Trophoblast cell (in vitro differentiated cells and primary cell): Measurements from ENCODE around the gene GGN.

Source experiments
- DNase-seq, 2 donors: peaks; one replicate each; pipeline ENCODE4 v3.0.0-alpha.2; 2016
- H2AFZ ChIP-seq: 2 replicates; pipeline ENCODE4 v1.6.1; 2013; ENCODE audit warnings: low read length, moderate library complexity, mild to moderate bottlenecking; ENCODE audit not compliant: insufficient read depth, poor library complexity
- H2AK5ac ChIP-seq: 2 replicates; pipeline ENCODE4 v1.6.1; 2013; ENCODE audit warnings: mild to moderate bottlenecking, low read length
- H2BK120ac ChIP-seq: 2 replicates; pipeline ENCODE4 v1.6.1; 2013; ENCODE audit warnings: low read length, mild to moderate bottlenecking, moderate library complexity; ENCODE audit not compliant: insufficient read depth, poor library complexity
- H2BK12ac ChIP-seq: 2 replicates; pipeline ENCODE4 v1.6.1; 2013; ENCODE audit warnings: mild to moderate bottlenecking, low read length, moderate library complexity
- H2BK5ac ChIP-seq: 2 replicates; pipeline ENCODE4 v1.6.1; 2013; ENCODE audit warnings: low read length, low read depth, moderate library complexity, mild to moderate bottlenecking; ENCODE audit not compliant: poor library complexity
- H3K14ac ChIP-seq: 2 replicates; pipeline ENCODE4 v1.6.1; 2013; ENCODE audit warnings: mild to moderate bottlenecking, low read length
- H3K18ac ChIP-seq: 2 replicates; pipeline ENCODE4 v1.6.1; 2013; ENCODE audit warnings: mild to moderate bottlenecking, low read length
- H3K23ac ChIP-seq: 2 replicates; pipeline ENCODE4 v1.6.1; 2013; ENCODE audit warnings: low read length
- H3K27ac ChIP-seq: 2 replicates; pipeline ENCODE4 v1.5.1; 2013; ENCODE audit warnings: low read depth, mild to moderate bottlenecking, inconsistent platforms, low read length, moderate library complexity
- H3K27me3 ChIP-seq: 2 replicates; pipeline ENCODE4 v1.6.1; 2013; ENCODE audit warnings: inconsistent platforms, mild to moderate bottlenecking, low read length, moderate library complexity; ENCODE audit not compliant: insufficient read depth
- H3K36me3 ChIP-seq, 2 experiments: 1 replicate in 1 of 2; 2 replicates in 1 of 2; pipeline ENCODE4 v1.6.1; 2013; ENCODE audit warnings: low read length in 2 of 2, mild to moderate bottlenecking in 2 of 2, moderate library complexity in 1 of 2; ENCODE audit not compliant: insufficient read depth in 2 of 2, control insufficient read depth in 1 of 2
- H3K4ac ChIP-seq: 2 replicates; pipeline ENCODE4 v1.6.1; 2013; ENCODE audit warnings: low read depth, mild to moderate bottlenecking, low read length, moderate library complexity
- H3K4me1 ChIP-seq, 2 experiments: 1 replicate in 1 of 2; 2 replicates in 1 of 2; pipeline ENCODE4 v1.6.1; 2013; ENCODE audit warnings: low read length in 2 of 2, mild to moderate bottlenecking in 2 of 2, moderate library complexity in 1 of 2; ENCODE audit not compliant: insufficient read depth in 2 of 2, control insufficient read depth in 1 of 2
- H3K4me2 ChIP-seq: 2 replicates; pipeline ENCODE4 v1.6.1; 2013; ENCODE audit warnings: inconsistent platforms, mild to moderate bottlenecking, low read length, moderate library complexity
- H3K4me3 ChIP-seq: 2 replicates; pipeline ENCODE4 v1.5.1; 2013; ENCODE audit warnings: mild to moderate bottlenecking, low read depth, low read length, inconsistent platforms
- H3K79me1 ChIP-seq: one replicate; pipeline ENCODE4 v1.6.1; 2013; ENCODE audit warnings: low read length
- H3K79me2 ChIP-seq: 2 replicates; pipeline ENCODE4 v1.6.1; 2013; ENCODE audit warnings: low read length, mild to moderate bottlenecking; ENCODE audit not compliant: control insufficient read depth, insufficient read depth, poor library complexity
- H3K9ac ChIP-seq: 2 replicates; pipeline ENCODE4 v1.6.1; 2013; ENCODE audit warnings: mild to moderate bottlenecking, low read length
- H3K9me3 ChIP-seq: 2 replicates; pipeline ENCODE4 v1.6.1; 2013; ENCODE audit warnings: low read depth, mild to moderate bottlenecking, control low read depth, inconsistent platforms, low read length; ENCODE audit not compliant: insufficient read depth
- H4K12ac ChIP-seq: 2 replicates; pipeline ENCODE4 v1.6.1; 2013; ENCODE audit warnings: low read depth, mild to moderate bottlenecking, low read length, moderate library complexity
- H4K8ac ChIP-seq: 2 replicates; pipeline ENCODE4 v1.6.1; 2013; ENCODE audit warnings: low read depth, mild to moderate bottlenecking, low read length, moderate library complexity
- H4K91ac ChIP-seq: one replicate; pipeline ENCODE4 v1.6.1; 2013; ENCODE audit warnings: low read depth, mild to moderate bottlenecking, low read length, moderate library complexity
- WGBS: extraction: QIAGEN DNeasy Blood & Tissue Kit; methylation state at CpG from one replicate; pipeline ENCODE4 v1.1.7; 2013; ENCODE audit warnings: missing lambda C conversion rate; ENCODE audit not compliant: insufficient read length, insufficient coverage; ENCODE audit errors: extremely low coverage; 5-methylcytosine and 5-hydroxymethylcytosine counted together

Gene GGN

DNA sequence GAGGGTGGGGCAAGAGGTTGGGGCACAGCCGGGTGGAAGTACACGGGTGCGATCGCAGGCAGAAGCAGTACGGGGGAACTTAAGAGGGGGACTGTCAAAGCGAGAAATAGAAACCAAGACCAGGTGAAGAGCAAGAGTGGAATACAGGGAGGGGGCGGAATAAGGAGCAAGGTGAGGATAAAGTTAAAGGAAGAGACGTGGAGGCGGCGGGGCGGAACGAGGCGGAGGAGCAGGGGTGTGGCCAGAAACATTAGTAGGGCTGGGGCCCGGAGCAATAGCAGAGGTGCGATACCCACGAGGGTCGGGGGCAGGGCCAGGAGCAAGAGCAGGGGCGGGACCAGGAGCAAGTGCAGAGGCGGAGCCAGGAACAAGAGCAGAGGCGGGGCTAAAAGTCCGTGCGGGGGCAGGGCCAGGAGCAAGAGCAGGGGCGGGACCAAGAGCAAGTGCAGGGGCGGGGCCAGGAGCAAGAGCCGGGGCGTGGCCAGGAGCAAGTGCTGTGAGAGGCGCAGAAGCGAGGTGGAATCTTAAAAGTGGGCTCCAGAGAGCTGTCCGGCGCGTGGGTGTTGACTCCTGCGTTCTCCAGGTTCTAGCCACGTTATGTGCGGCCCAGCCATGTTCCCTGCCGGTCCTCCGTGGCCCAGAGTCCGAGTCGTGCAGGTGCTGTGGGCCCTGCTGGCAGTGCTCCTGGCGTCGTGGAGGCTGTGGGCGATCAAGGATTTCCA lies 51.0 kb downstream of the GGN start:
- peak overlapping the region; percentile 68 for H3K14ac ChIP-seq
- peak overlapping the region; percentile 70 for H3K4me2 ChIP-seq
- no peak overlapping the region for H4K12ac ChIP-seq
- H3K79me1 ChIP-seq: peaks cover 15% of the 10 kb centered on the region
- peak overlapping the region; percentile 34 for H3K4ac ChIP-seq
- H2AK5ac ChIP-seq: peak overlapping the region; percentile 31
- no peak overlapping the region for H2BK120ac ChIP-seq
- H4K91ac ChIP-seq: peak overlapping the region; percentile 45
- peak overlapping the region; percentile 58 for H3K18ac ChIP-seq
- peak overlapping the region; percentile 2 for H2BK12ac ChIP-seq
- peak overlapping the region; percentile 56 for H2AFZ ChIP-seq
- H3K23ac ChIP-seq: no peak overlapping the region
- peak; percentile 93 to 94 for DNase-seq
- no peak overlapping the region for H3K9ac ChIP-seq
- H3K4me3 ChIP-seq: peak overlapping the region; percentile 69
- H3K27ac ChIP-seq: peak overlapping the region; percentile 55
- H2BK5ac ChIP-seq: peak overlapping the region; percentile 45
- no peaks in the 10 kb centered on the region for H3K27me3 ChIP-seq
- H3K9me3 ChIP-seq: peaks cover 10% of the 10 kb centered on the region
- peak overlapping the region; percentile 59 for H4K8ac ChIP-seq
- H3K36me3 ChIP-seq: peaks cover 0 to 3% of the 10 kb centered on the region in 2 experiments
- WGBS: no CpG with 5 or more reads among the region's 41 CpGs
- peaks cover 2% of the 10 kb centered on the region for H3K79me2 ChIP-seq
- H3K4me1 ChIP-seq: peaks cover 3 to 11% of the 10 kb centered on the region in 2 experiments

DNA sequence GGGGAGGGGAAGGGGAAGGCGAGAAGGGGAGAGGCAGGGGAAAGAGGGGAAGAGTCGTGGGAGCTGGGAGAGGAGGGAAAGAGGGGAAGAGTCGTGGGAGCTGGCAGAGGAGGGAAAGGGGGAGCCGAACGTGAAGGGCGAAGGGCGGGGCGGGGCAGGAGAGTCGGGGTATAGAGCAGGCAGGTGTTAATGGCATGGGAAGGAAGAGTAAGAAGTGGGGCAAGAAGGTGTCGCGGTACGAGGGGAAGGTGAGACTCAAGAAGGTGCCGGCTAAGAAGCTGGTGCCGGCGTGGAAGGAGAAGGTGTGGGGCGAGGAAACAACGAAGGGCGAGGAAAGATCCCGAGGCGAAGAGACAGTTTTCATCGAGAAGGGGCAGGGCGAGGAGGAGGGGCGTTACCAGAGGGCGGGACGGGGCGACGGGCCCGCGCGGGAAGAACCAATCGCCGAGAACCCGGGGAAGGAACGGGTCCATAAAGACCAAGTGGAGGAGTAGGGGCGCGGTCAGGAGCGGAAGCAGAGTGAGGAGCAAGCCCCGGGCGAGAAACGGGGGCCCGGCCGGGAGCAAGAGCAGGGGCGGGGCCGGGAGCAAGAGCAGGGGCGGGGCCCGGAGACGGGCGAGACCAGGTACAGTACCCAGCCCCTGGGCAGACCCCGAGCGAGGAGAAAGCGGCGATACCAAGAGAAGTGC lies 51.7 kb downstream of the GGN start:
- H3K4me1 ChIP-seq: peaks cover 3 to 11% of the 10 kb centered on the region in 2 experiments
- peak overlapping the region; percentile 45 for H2BK5ac ChIP-seq
- no peak overlapping the region for H3K23ac ChIP-seq
- WGBS: no CpG with 5 or more reads among the region's 52 CpGs
- peak overlapping the region; percentile 69 for H3K4me3 ChIP-seq
- DNase-seq: peak; percentile 95
- no peak overlapping the region for H2AK5ac ChIP-seq
- peak overlapping the region; percentile 55 for H3K27ac ChIP-seq
- peak overlapping the region; percentile 45 for H4K91ac ChIP-seq
- H4K12ac ChIP-seq: peak overlapping the region; percentile 2
- H3K36me3 ChIP-seq: peaks cover 0 to 3% of the 10 kb centered on the region in 2 experiments
- H3K27me3 ChIP-seq: no peaks in the 10 kb centered on the region
- H4K8ac ChIP-seq: peak overlapping the region; percentile 73
- peaks cover 10% of the 10 kb centered on the region for H3K9me3 ChIP-seq
- H3K4ac ChIP-seq: peak overlapping the region; percentile 34
- H2AFZ ChIP-seq: peak overlapping the region; percentile 69
- H2BK12ac ChIP-seq: no peak overlapping the region
- peaks cover 15% of the 10 kb centered on the region for H3K79me1 ChIP-seq
- peak overlapping the region; percentile 70 for H3K4me2 ChIP-seq
- H2BK120ac ChIP-seq: peak overlapping the region; percentile 19
- H3K9ac ChIP-seq: no peak overlapping the region
- peak overlapping the region; percentile 68 for H3K14ac ChIP-seq
- H3K18ac ChIP-seq: peak overlapping the region; percentile 58
- H3K79me2 ChIP-seq: peaks cover 2% of the 10 kb centered on the region
